IMR-90 (cell line): Measurements from ENCODE around the gene OGFOD3. TPM values are rescaled to one million over a fixed set of nuclear protein-coding genes. Genes with fewer than 3 reads are reported as not detected.

Source experiments
- ATAC-seq: fragments of 200-7000 bp; cut with Tn5 transposase; 2 replicates; pipeline ENCODE4 v1.9.1; 2020; ENCODE audit warnings: low read depth, mild to moderate bottlenecking, moderate library complexity
- BruUV-seq: library from RNA; stranded (reverse); fragments of 400-500 nt; replicated peaks from 2 replicates; lab custom pipeline; 2021; lab: Mats Ljungman, UMichigan
- CTCF ChIA-PET: fragments of 300-600 bp; formaldehyde crosslinking; extraction: SDS; loops from one replicate; lab custom pipeline; 2021; ENCODE audit warnings: antibody characterized with exemption; lab: Yijun Ruan, JAX
- POLR2A ChIA-PET: fragments of 300-600 bp; sonication (Branson Sonifier 250); formaldehyde crosslinking; loops from one replicate; lab custom pipeline; 2022; ENCODE audit warnings: antibody characterized with exemption; ENCODE audit not compliant: unreplicated experiment; lab: Charles Lee
- DNase-seq: peaks from one replicate; pipeline ENCODE4 v3.0.0; 2013
- H2AFZ ChIP-seq: replicated peaks from 2 replicates; pipeline ENCODE3; 2013; ENCODE audit warnings: low read length, mild to moderate bottlenecking; ENCODE audit not compliant: poor library complexity
- H2AK5ac ChIP-seq: 2 replicates; pipeline ENCODE4 v1.6.1; 2013; ENCODE audit warnings: low read depth, low read length, inconsistent platforms
- H2AK9ac ChIP-seq: replicated peaks from 2 replicates; pipeline ENCODE3; 2013; ENCODE audit warnings: mild to moderate bottlenecking, low read depth, low read length, moderate library complexity; ENCODE audit not compliant: poor library complexity
- H2BK120ac ChIP-seq: 2 replicates; pipeline ENCODE4 v1.6.1; 2013; ENCODE audit warnings: low read depth, low read length, inconsistent platforms
- H2BK15ac ChIP-seq: 3 replicates; pipeline ENCODE4 v1.6.1; 2013; ENCODE audit warnings: low read depth, low read length, inconsistent platforms
- H2BK20ac ChIP-seq: 2 replicates; pipeline ENCODE4 v1.6.1; 2013; ENCODE audit warnings: low read depth, mild to moderate bottlenecking, inconsistent platforms, low read length, moderate library complexity
- H2BK5ac ChIP-seq: 2 replicates; pipeline ENCODE4 v1.6.1; 2013; ENCODE audit warnings: mild to moderate bottlenecking, low read depth, low read length, inconsistent platforms; ENCODE audit not compliant: poor library complexity, severe bottlenecking
- H3K14ac ChIP-seq: replicated peaks from 2 replicates; pipeline ENCODE4 v1.6.1; 2013; ENCODE audit warnings: low read depth, low read length, inconsistent platforms
- H3K18ac ChIP-seq: 2 replicates; pipeline ENCODE4 v1.6.1; 2013; ENCODE audit warnings: low read depth, low read length, control low read depth
- H3K23ac ChIP-seq: 2 replicates; pipeline ENCODE4 v1.6.1; 2013; ENCODE audit warnings: low read depth, low read length, inconsistent platforms
- H3K27ac ChIP-seq: 2 replicates; pipeline ENCODE4 v1.5.1; 2013; ENCODE audit warnings: mild to moderate bottlenecking, control low read depth, low read length; ENCODE audit not compliant: insufficient read depth
- H3K27me3 ChIP-seq: 2 replicates; pipeline ENCODE4 v1.6.1; 2013; ENCODE audit warnings: low read length; ENCODE audit not compliant: control insufficient read depth, insufficient read depth
- H3K36me3 ChIP-seq: 2 replicates; pipeline ENCODE4 v1.6.1; 2013; ENCODE audit warnings: low read length, mixed read lengths; ENCODE audit not compliant: control insufficient read depth, insufficient read depth
- H3K4ac ChIP-seq: 2 replicates; pipeline ENCODE4 v1.6.1; 2013; ENCODE audit warnings: low read depth, low read length, inconsistent platforms
- H3K4me1 ChIP-seq: 2 replicates; pipeline ENCODE4 v1.6.1; 2013; ENCODE audit warnings: low read length, mixed read lengths; ENCODE audit not compliant: control insufficient read depth, insufficient read depth
- H3K4me2 ChIP-seq: 2 replicates; pipeline ENCODE4 v1.6.1; 2013; ENCODE audit warnings: low read depth, mild to moderate bottlenecking, control low read depth, low read length, moderate library complexity
- H3K4me3 ChIP-seq: 2 replicates; pipeline ENCODE4 v1.5.1; 2013; ENCODE audit warnings: low read depth, mild to moderate bottlenecking, control low read depth, low read length, moderate library complexity; ENCODE audit not compliant: insufficient read depth
- H3K56ac ChIP-seq: 2 replicates; pipeline ENCODE4 v1.6.1; 2013; ENCODE audit warnings: low read length, inconsistent platforms; ENCODE audit not compliant: insufficient read depth; ENCODE audit errors: extremely low read depth
- H3K79me1 ChIP-seq, 2 experiments: 2 replicates each; pipeline ENCODE4 v1.6.1; 2013; ENCODE audit warnings: low read length in 2 of 2, inconsistent platforms in 1 of 2, low read depth in 1 of 2
- H3K9ac ChIP-seq: 2 replicates; pipeline ENCODE4 v1.6.1; 2013; ENCODE audit warnings: low read depth, low read length, control low read depth
- H3K9me1 ChIP-seq: 2 replicates; pipeline ENCODE4 v1.6.1; 2013; ENCODE audit warnings: low read length, inconsistent platforms; ENCODE audit not compliant: insufficient read depth
- H3K9me3 ChIP-seq: 2 replicates; pipeline ENCODE4 v1.6.1; 2013; ENCODE audit warnings: low read length; ENCODE audit not compliant: control insufficient read depth, insufficient read depth
- H4K20me1 ChIP-seq: 2 replicates; pipeline ENCODE4 v1.6.1; 2013; ENCODE audit warnings: low read length, inconsistent platforms; ENCODE audit not compliant: insufficient read depth
- H4K5ac ChIP-seq: 2 replicates; pipeline ENCODE4 v1.6.1; 2013; ENCODE audit warnings: mild to moderate bottlenecking, low read depth, low read length, control low read depth
- H4K8ac ChIP-seq, 2 experiments: 2 replicates each; pipeline ENCODE4 v1.6.1; 2013; ENCODE audit warnings: low read depth in 2 of 2, low read length in 2 of 2, control low read depth in 1 of 2, inconsistent platforms in 1 of 2
- H4K91ac ChIP-seq: 2 replicates; pipeline ENCODE4 v1.6.1; 2013; ENCODE audit warnings: low read depth, low read length, inconsistent platforms; ENCODE audit not compliant: insufficient read depth
- MXI1 ChIP-seq: IDR thresholded peaks from 2 replicates; pipeline ENCODE4 v1.6.1; 2012; ENCODE audit warnings: low read depth, mild to moderate bottlenecking, low read length, moderate library complexity, borderline replicate concordance
- RAD21 ChIP-seq: IDR thresholded peaks from 2 replicates; pipeline ENCODE4 v1.6.1; 2012; ENCODE audit warnings: low read length, improper control_type of control experiment
- RCOR1 ChIP-seq: IDR thresholded peaks from 2 replicates; pipeline ENCODE4 v1.6.1; 2012; ENCODE audit warnings: mild to moderate bottlenecking, low read length, improper control_type of control experiment; ENCODE audit not compliant: insufficient replicate concordance
- RFX5 ChIP-seq: IDR thresholded peaks from 2 replicates; pipeline ENCODE4 v1.8.0; 2012; ENCODE audit warnings: low read depth, mild to moderate bottlenecking, low read length, moderate library complexity
- WGBS, 2 experiments: methylation state at CpG; one replicate each; pipeline versions ENCODE4 v1.1.5 to v1.1.7; 2013; ENCODE audit warnings: missing lambda C conversion rate in 2 of 2; ENCODE audit not compliant: insufficient read length in 1 of 2; ENCODE audit errors: extremely low coverage in 2 of 2; 5-methylcytosine and 5-hydroxymethylcytosine counted together
- dilution Hi-C: fragments of 300-500 bp; cut with HindIII; formaldehyde crosslinking; loops from one replicate; pipeline ENCODE4 v1.14.3; 2018; ENCODE audit warnings: low sequenced_read_pairs; ENCODE audit not compliant: unreplicated experiment
- in situ Hi-C: fragments of 300-500 bp; cut with MboI; formaldehyde crosslinking; loops from 3 replicates; pipeline ENCODE4 v1.14.3; 2019; ENCODE audit warnings: low sequenced_read_pairs, inconsistent platforms, mixed read lengths
- intact Hi-C: fragments of 100-400 bp; cut with micrococcal nuclease; formaldehyde crosslinking; loops from 2 replicates; pipeline ENCODE4 v1.10.0; 2022
- polyA plus RNA-seq, 3 experiments: library from polyadenylated mRNA; depleted of rRNA; stranded (reverse); fragments of >200 nt; gene quantifications; 2 replicates each; pipeline ENCODE4 v1.2.3, GENCODE V29; 2012; ENCODE audit warnings: low replicate concordance in 1 of 3
- total RNA-seq: library from RNA; depleted of rRNA; stranded (reverse); fragments of >200 nt; gene quantifications from 2 replicates; pipeline ENCODE4 v1.2.3, GENCODE V29; 2012
- TF ChIP-seq, protein P1 (sequence below): fragments of 150-350 bp; IDR thresholded peaks from 2 replicates; pipeline ENCODE4 v1.6.1; 2016; ENCODE audit warnings: low read depth, mild to moderate bottlenecking, low read length, moderate library complexity, borderline replicate concordance

The OGFOD3 gene
- total and polyA plus RNA-seq, 2 of the 4 experiments (the other 2 are of a cell fraction), result 25.3 to 33.4 TPM

DNA sequence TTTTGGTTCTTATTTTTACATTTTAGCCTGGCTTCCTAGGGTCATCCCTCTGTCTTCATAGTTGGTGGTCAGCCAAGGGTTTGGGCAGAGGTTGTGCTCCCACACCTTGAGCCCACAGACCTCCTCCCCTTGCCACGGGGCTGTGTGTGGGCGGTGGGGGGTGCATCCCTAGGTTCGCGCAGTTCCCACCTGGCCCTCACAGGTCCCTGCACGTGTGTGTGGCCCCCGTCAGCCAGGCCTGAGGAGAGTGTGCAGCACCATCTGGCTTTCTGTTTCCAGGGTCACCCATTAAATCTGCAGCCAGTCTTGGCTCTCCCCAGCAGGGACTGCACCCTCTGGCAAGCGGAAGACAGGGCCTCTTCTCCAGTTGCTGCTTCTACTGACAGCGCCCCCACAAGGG lies 13.6 kb upstream of the OGFOD3 start:
- Histone ChIP-seq H3K27ac (no peak overlapping the region), H3K9ac (no peak overlapping the region), H3K4me3 (no peak overlapping the region), H2BK5ac (no peak overlapping the region), H3K4ac (no peak overlapping the region), H3K4me1 (peaks cover 3% of the 10 kb centered on the region), H3K9me1 (no peaks in the 10 kb centered on the region), H3K36me3 (peaks cover 2% of the 10 kb centered on the region), H3K27me3 (no peaks in the 10 kb centered on the region), H2BK20ac (no peak overlapping the region), H2BK120ac (no peak overlapping the region), H3K4me2 (no peak overlapping the region), H2BK15ac (no peak overlapping the region), H4K5ac (no peak overlapping the region), H4K20me1 (no peaks in the 10 kb centered on the region), H3K18ac (no peak overlapping the region), H3K23ac (no peak overlapping the region), H3K14ac (no peak overlapping the region), H2AK9ac (no peak overlapping the region), H3K9me3 (no peaks in the 10 kb centered on the region), H3K79me1 (no peaks in the 10 kb centered on the region), H2AK5ac (no peak overlapping the region), H4K8ac (no peak overlapping the region), H4K91ac (no peak overlapping the region), H3K56ac (no peak overlapping the region), H2AFZ (no peak overlapping the region)
- intact Hi-C loops (no loop called here), in situ Hi-C loops (no loop called here), dilution Hi-C loops (no loop called here)
- TF ChIP-seq RAD21 (no peak), RFX5 (no peak), RCOR1 (no peak), MXI1 (no peak)
- TF ChIP-seq, protein P1, sequence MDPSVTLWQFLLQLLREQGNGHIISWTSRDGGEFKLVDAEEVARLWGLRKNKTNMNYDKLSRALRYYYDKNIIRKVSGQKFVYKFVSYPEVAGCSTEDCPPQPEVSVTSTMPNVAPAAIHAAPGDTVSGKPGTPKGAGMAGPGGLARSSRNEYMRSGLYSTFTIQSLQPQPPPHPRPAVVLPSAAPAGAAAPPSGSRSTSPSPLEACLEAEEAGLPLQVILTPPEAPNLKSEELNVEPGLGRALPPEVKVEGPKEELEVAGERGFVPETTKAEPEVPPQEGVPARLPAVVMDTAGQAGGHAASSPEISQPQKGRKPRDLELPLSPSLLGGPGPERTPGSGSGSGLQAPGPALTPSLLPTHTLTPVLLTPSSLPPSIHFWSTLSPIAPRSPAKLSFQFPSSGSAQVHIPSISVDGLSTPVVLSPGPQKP, result no peak
- CTCF ChIA-PET, result no interaction called here
- 73% methylated on average over 3 of the region's 8 CpGs; no CpG with 5 or more reads in 1 of the 2 experiments for WGBS, 2 experiments
- no TSS peak for BruUV-seq
- ATAC-seq (no peak), DNase-seq (no peak)
- POLR2A ChIA-PET, result no interaction called here
